Keratinocyte (primary cell): ENCODE results near the gene SNHG17. TPM values are rescaled to one million over a fixed set of nuclear protein-coding genes. Genes with fewer than 3 reads are reported as not detected.
A peak's percentile ranks its signal among the peaks of the same experiment; 100 is the strongest.
"Not testable (repeated sequence)": the region's sequence is repeated elsewhere in the genome, so short reads cannot be mapped to it uniquely, and the experiment has no call there.

Source experiments
- DNase-seq: peaks from one replicate; pipeline ENCODE4 v3.0.0-alpha.2; 2011; ENCODE audit warnings: low read depth, missing footprints, low spot score
- FAIRE-seq: peaks from 2 replicates; lab custom pipeline; 2011; peaks lifted over from hg19 to GRCh38; lab: Jason Lieb, UNC
- H2AFZ ChIP-seq: 2 replicates; pipeline ENCODE4 v1.6.0; 2012; ENCODE audit warnings: low read length, control low read depth, inconsistent platforms; ENCODE audit not compliant: control insufficient read depth
- H3K27ac ChIP-seq: 2 replicates; pipeline ENCODE4 v1.5.1; 2011; ENCODE audit warnings: low read length; ENCODE audit not compliant: control insufficient read depth, insufficient read depth
- H3K27me3 ChIP-seq: 3 replicates; pipeline ENCODE4 v1.6.0; 2011; ENCODE audit warnings: low read length; ENCODE audit not compliant: control insufficient read depth, insufficient read depth; ENCODE audit errors: extremely low read depth
- H3K36me3 ChIP-seq, 2 experiments: 2 replicates in 1 of 2; 3 replicates in 1 of 2; pipeline ENCODE4 v1.5.1; 2011; ENCODE audit warnings: low read length in 2 of 2, mild to moderate bottlenecking in 1 of 2; ENCODE audit not compliant: control insufficient read depth in 2 of 2, insufficient read depth in 2 of 2; ENCODE audit errors: extremely low read depth in 1 of 2
- H3K4me1 ChIP-seq: 3 replicates; pipeline ENCODE4 v1.5.1; 2011; ENCODE audit warnings: low read length; ENCODE audit not compliant: control insufficient read depth, insufficient read depth; ENCODE audit errors: extremely low read depth
- H3K4me2 ChIP-seq: 3 replicates; pipeline ENCODE4 v1.6.0; 2011; ENCODE audit warnings: low read depth, low read length; ENCODE audit not compliant: control insufficient read depth, insufficient read depth; ENCODE audit errors: extremely low read depth
- H3K4me3 ChIP-seq, 3 experiments: fragments of 200-600 bp in 1 of 3; sonication (generic) in 1 of 3; 2 replicates in 2 of 3; 3 replicates in 1 of 3; pipeline ENCODE4 v1.5.1; 2011 to 2016; ENCODE audit warnings: low read length in 3 of 3, mild to moderate bottlenecking in 3 of 3, control low read depth in 2 of 3, inconsistent platforms in 1 of 3, low read depth in 1 of 3, mixed read lengths in 1 of 3, mixed run types in 1 of 3, moderate library complexity in 1 of 3; ENCODE audit not compliant: control insufficient read depth in 2 of 3, insufficient read depth in 2 of 3; ENCODE audit errors: extremely low read depth in 1 of 3
- H3K79me2 ChIP-seq: 2 replicates; pipeline ENCODE4 v1.6.0; 2012; ENCODE audit warnings: low read length; ENCODE audit not compliant: control insufficient read depth, insufficient read depth
- H3K9ac ChIP-seq: 3 replicates; pipeline ENCODE4 v1.6.0; 2011; ENCODE audit warnings: low read length; ENCODE audit not compliant: control insufficient read depth, insufficient read depth; ENCODE audit errors: extremely low read depth
- H3K9me1 ChIP-seq: 3 replicates; pipeline ENCODE4 v1.6.0; 2011; ENCODE audit warnings: low read length; ENCODE audit not compliant: control insufficient read depth, insufficient read depth; ENCODE audit errors: extremely low read depth
- H3K9me3 ChIP-seq: 2 replicates; pipeline ENCODE4 v1.5.1; 2012; ENCODE audit warnings: low read depth, low read length; ENCODE audit not compliant: control insufficient read depth
- H4K20me1 ChIP-seq: 3 replicates; pipeline ENCODE4 v1.6.0; 2011; ENCODE audit warnings: low read length; ENCODE audit not compliant: control insufficient read depth, insufficient read depth; ENCODE audit errors: extremely low read depth
- CTCF ChIP-seq, 3 experiments: IDR thresholded peaks in 1 of 3; conservative IDR thresholded peaks in 1 of 3; optimal IDR thresholded peaks in 1 of 3; 2 replicates in 2 of 3; 3 replicates in 1 of 3; pipeline versions ENCODE3 to v1.5.1; 2011; ENCODE audit warnings: low read length in 3 of 3, mild to moderate bottlenecking in 3 of 3, moderate library complexity in 2 of 3, control low read depth in 1 of 3, inconsistent platforms in 1 of 3; ENCODE audit not compliant: insufficient read depth in 2 of 3; ENCODE audit errors: extremely low read depth in 1 of 3
- EZH2 ChIP-seq: IDR thresholded peaks from one replicate; pipeline ENCODE4 v1.6.1; 2012; ENCODE audit warnings: inconsistent platforms, mild to moderate bottlenecking, low read length, moderate library complexity
- dilution Hi-C: fragments of 300-500 bp; cut with MboI; formaldehyde crosslinking; loops from one replicate; pipeline ENCODE4 v1.7.0; 2020; ENCODE audit warnings: low sequenced_read_pairs; ENCODE audit not compliant: extremely low pct_ligation_motif_present
- polyA plus RNA-seq, 5 experiments: library from polyadenylated mRNA; depleted of rRNA in 3 of 5; stranded (reverse) in 3 of 5; stranded (forward) in 1 of 5; unstranded in 1 of 5; fragments of >200 nt; gene quantifications; 1 replicate in 1 of 5; 2 replicates in 3 of 5; 3 replicates in 1 of 5; pipeline versions ENCODE4 v1.2.1 to v1.2.3, GENCODE V29; 2011 to 2012; ENCODE audit warnings: missing spikeins in 2 of 5, low read depth in 1 of 5, low replicate concordance in 1 of 5

SNHG17 gene
- polyA plus RNA-seq, 1 donor (not counting 4 experiments of a cell fraction or from before 2014, with no cell fraction given): 25.3 TPM

DNA sequence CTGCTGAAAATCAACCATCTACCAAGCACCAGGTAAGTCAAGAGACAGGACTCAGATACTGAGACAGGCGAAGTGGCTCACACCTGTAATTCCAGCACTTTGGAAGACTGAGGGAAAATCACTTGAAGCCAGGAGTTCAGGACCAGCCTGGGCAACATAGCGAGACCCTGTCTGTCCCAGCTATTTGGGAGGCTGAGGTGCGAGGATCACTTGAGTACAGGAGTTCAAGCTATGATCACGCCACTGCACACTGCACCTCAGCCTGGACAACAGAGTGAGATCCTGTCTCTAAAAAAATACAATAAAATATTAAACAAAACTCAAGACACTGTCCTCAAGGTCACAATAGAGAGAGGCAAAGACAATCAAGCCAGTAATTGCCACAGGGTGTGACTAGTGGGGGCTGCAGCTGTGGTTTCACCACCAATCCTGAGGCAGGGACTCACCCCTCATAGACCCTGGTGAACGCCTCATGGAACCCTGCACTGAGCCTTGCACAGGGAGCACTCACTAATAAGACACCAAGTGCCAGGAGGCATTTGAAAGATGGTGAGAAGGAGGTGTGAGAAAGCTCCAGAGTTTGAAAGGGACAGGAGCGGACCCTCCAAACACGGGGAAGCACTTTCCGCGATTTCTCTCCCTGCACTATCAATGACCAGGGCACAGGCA is 1.7 kb downstream of the SNHG17 start:
- H3K79me2 ChIP-seq: peaks cover 66% of the 10 kb centered on the region
- DNase-seq (no peak), FAIRE-seq (no peak)
- dilution Hi-C loops: no loop called here
- H2AFZ ChIP-seq: no peak overlapping the region
- H3K4me1 ChIP-seq: peaks cover 25% of the 10 kb centered on the region
- peaks cover 43 to 56% of the 10 kb centered on the region in 2 experiments for H3K36me3 ChIP-seq
- peak overlapping the region; percentile 90 to 99 (median 98) for H3K4me3 ChIP-seq
- H4K20me1 ChIP-seq: peaks cover 46% of the 10 kb centered on the region
- TF ChIP-seq EZH2 (no peak), CTCF (optimal IDR thresholded peaks at IDR 0.05 in 1 of 3, IDR thresholded peaks at IDR 0.05 in 1 of 3, conservative IDR thresholded peaks at IDR 0.05 in 1 of 3; ENCODE audit: extremely low read depth in 1 of 3, insufficient read depth in 2 of 3, low read length in 3 of 3) (no peak)
- H3K9me1 ChIP-seq: peaks cover 7% of the 10 kb centered on the region
- no peaks in the 10 kb centered on the region for H3K9me3 ChIP-seq
- no peaks in the 10 kb centered on the region for H3K27me3 ChIP-seq
- H3K27ac ChIP-seq: peak overlapping the region; percentile 92
- peak overlapping the region; percentile 84 for H3K4me2 ChIP-seq
- H3K9ac ChIP-seq: peak overlapping the region; percentile 99

DNA sequence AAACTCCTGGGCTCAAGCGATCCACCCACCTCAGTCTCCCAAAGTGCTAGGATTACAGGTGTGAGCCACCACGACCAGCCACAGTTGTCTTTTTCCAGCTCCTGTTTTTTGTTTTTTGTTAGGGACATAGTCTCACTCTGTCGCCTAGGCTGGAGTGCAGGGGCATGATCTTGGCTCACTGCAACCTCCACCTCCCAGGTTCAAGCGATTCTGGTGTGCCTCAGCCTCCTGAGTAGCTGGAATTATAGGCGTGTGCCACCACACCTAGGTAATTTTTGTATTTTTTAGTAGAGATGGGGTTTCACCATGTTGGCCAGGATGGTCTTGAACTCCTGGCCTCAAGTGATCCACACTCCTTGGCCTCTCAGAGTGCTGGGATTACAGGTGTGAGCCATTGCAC is 2.3 kb downstream of the SNHG17 start:
- peak overlapping the region; percentile 84 for H3K4me2 ChIP-seq
- H3K9ac ChIP-seq, dilution Hi-C loops, H3K4me3 ChIP-seq, FAIRE-seq, H3K9me3 ChIP-seq, DNase-seq, H3K27me3 ChIP-seq, H3K27ac ChIP-seq, H3K9me1 ChIP-seq, H2AFZ ChIP-seq: not testable (repeated sequence)
- H4K20me1 ChIP-seq: peaks cover 50% of the 10 kb centered on the region
- H3K36me3 ChIP-seq: peaks cover 48 to 62% of the 10 kb centered on the region in 2 experiments
- H3K4me1 ChIP-seq: peaks cover 25% of the 10 kb centered on the region
- peaks cover 72% of the 10 kb centered on the region for H3K79me2 ChIP-seq
